HEK293 (cell line): Measurements from ENCODE around the gene ALDH18A1.

Experiments used
- CTCF ChIA-PET: fragments of 350-600 bp; formaldehyde crosslinking; extraction: SDS; loops from one replicate; lab custom pipeline; 2021; ENCODE audit warnings: antibody characterized with exemption; lab: Yijun Ruan, JAX
- POLR2A ChIA-PET: fragments of 300-600 bp; formaldehyde crosslinking; extraction: SDS; loops from one replicate; lab custom pipeline; 2020; ENCODE audit warnings: antibody characterized with exemption, inconsistent platforms; lab: Yijun Ruan, JAX
- H3K27ac ChIP-seq: fragments of 200-500 bp; sonication (Bioruptor generic); 2 replicates; pipeline ENCODE4 v1.5.1; 2014; ENCODE audit warnings: low read depth, low read length, control low read depth, inconsistent platforms; ENCODE audit errors: extremely low read depth
- H3K36me3 ChIP-seq, 2 experiments: fragments of 200-500 bp in 1 of 2; sonication (Bioruptor generic) in 1 of 2; 1 replicate in 1 of 2; 2 replicates in 1 of 2; pipeline ENCODE4 v1.5.1; 2014 to 2017; ENCODE audit warnings: inconsistent platforms in 2 of 2, low read length in 2 of 2; ENCODE audit not compliant: control insufficient read depth in 2 of 2, insufficient read depth in 1 of 2
- H3K4me1 ChIP-seq: fragments of 200-500 bp; sonication (Bioruptor generic); 2 replicates; pipeline ENCODE4 v1.5.1; 2014; ENCODE audit warnings: mild to moderate bottlenecking, low read length, inconsistent platforms; ENCODE audit not compliant: control insufficient read depth, insufficient read depth
- H3K4me3 ChIP-seq: 2 replicates; pipeline ENCODE4 v1.5.1; 2011; ENCODE audit warnings: low read depth, mild to moderate bottlenecking, control low read depth, low read length, moderate library complexity
- H3K9me3 ChIP-seq: fragments of 200-500 bp; sonication (Bioruptor generic); 2 replicates; pipeline ENCODE4 v1.5.1; 2014; ENCODE audit warnings: low read depth, low read length, inconsistent platforms; ENCODE audit not compliant: control insufficient read depth, insufficient read depth
- GFI1B ChIP-seq: fragments of 450-650 bp; formaldehyde crosslinking; IDR thresholded peaks from 2 replicates; pipeline ENCODE4 v1.5.1; 2016; ENCODE audit warnings: missing biosample characterization, missing genetic modification characterization
- GLI4 ChIP-seq: fragments of 450-650 bp; formaldehyde crosslinking; IDR thresholded peaks from 2 replicates; pipeline ENCODE4 v1.5.1; 2016; ENCODE audit warnings: missing biosample characterization, missing genetic modification characterization
- HIC1 ChIP-seq: fragments of 450-650 bp; formaldehyde crosslinking; IDR thresholded peaks from 2 replicates; pipeline ENCODE4 v1.5.1; 2016; ENCODE audit warnings: missing biosample characterization, missing genetic modification characterization
- KLF7 ChIP-seq: fragments of 450-650 bp; formaldehyde crosslinking; IDR thresholded peaks from 2 replicates; pipeline ENCODE4 v1.5.1; 2016; ENCODE audit warnings: missing biosample characterization, missing genetic modification characterization, borderline replicate concordance
- MEIS1 ChIP-seq: sonication (generic); formaldehyde crosslinking; IDR thresholded peaks from 2 replicates; pipeline ENCODE4 v1.8.1; 2022; ENCODE audit warnings: missing genetic modification reagents, mild to moderate bottlenecking, borderline replicate concordance
- REST ChIP-seq: fragments of 450-650 bp; formaldehyde crosslinking; IDR thresholded peaks from 2 replicates; pipeline ENCODE4 v1.5.1; 2016; ENCODE audit warnings: missing biosample characterization, missing genetic modification characterization
- TRIM28 ChIP-seq: IDR thresholded peaks from 2 replicates; pipeline ENCODE4 v1.6.1; 2011; ENCODE audit warnings: low read length, control low read depth, borderline replicate concordance
- ZBTB17 ChIP-seq: fragments of 450-650 bp; formaldehyde crosslinking; IDR thresholded peaks from 2 replicates; pipeline ENCODE4 v1.5.1; 2016; ENCODE audit warnings: missing biosample characterization, missing genetic modification characterization
- ZBTB48 ChIP-seq: fragments of 450-650 bp; formaldehyde crosslinking; IDR thresholded peaks from 2 replicates; pipeline ENCODE4 v1.5.1; 2016; ENCODE audit warnings: missing biosample characterization, missing genetic modification characterization
- ZEB2 ChIP-seq: fragments of 450-650 bp; formaldehyde crosslinking; IDR thresholded peaks from 2 replicates; pipeline ENCODE4 v1.5.1; 2016; ENCODE audit warnings: missing biosample characterization, missing genetic modification characterization
- ZFP3 ChIP-seq: fragments of 450-650 bp; formaldehyde crosslinking; IDR thresholded peaks from 2 replicates; pipeline ENCODE4 v1.5.1; 2016; ENCODE audit warnings: low read depth, missing biosample characterization, missing genetic modification characterization
- ZNF112 ChIP-seq: fragments of 450-650 bp; formaldehyde crosslinking; IDR thresholded peaks from 2 replicates; pipeline ENCODE4 v1.5.0; 2017; ENCODE audit warnings: missing biosample characterization, missing genetic modification characterization
- ZNF16 ChIP-seq: fragments of 450-650 bp; formaldehyde crosslinking; IDR thresholded peaks from 2 replicates; pipeline ENCODE4 v1.5.1; 2016; ENCODE audit warnings: low read depth, missing biosample characterization, missing genetic modification characterization
- ZNF2 ChIP-seq: fragments of 450-650 bp; formaldehyde crosslinking; IDR thresholded peaks from 2 replicates; pipeline ENCODE4 v1.5.1; 2016; ENCODE audit warnings: missing biosample characterization, missing genetic modification characterization
- ZNF239 ChIP-seq: fragments of 450-650 bp; formaldehyde crosslinking; IDR thresholded peaks from 2 replicates; pipeline ENCODE4 v1.5.1; 2016; ENCODE audit warnings: missing biosample characterization, missing genetic modification characterization
- ZNF274 ChIP-seq, 2 experiments: fragments of 200-500 bp in 1 of 2; fragments of 450-650 bp in 1 of 2; sonication (Bioruptor generic) in 1 of 2; formaldehyde crosslinking in 1 of 2; IDR thresholded peaks; 2 replicates each; pipeline versions ENCODE4 v1.5.1 to v1.6.1; 2014 to 2016; ENCODE audit warnings: borderline replicate concordance in 1 of 2, inconsistent platforms in 1 of 2, low read length in 1 of 2, missing biosample characterization in 1 of 2, missing genetic modification characterization in 1 of 2
- ZNF280D ChIP-seq: fragments of 450-650 bp; formaldehyde crosslinking; IDR thresholded peaks from 2 replicates; pipeline ENCODE4 v1.5.1; 2016; ENCODE audit warnings: missing biosample characterization, missing genetic modification characterization
- ZNF311 ChIP-seq: fragments of 450-650 bp; formaldehyde crosslinking; IDR thresholded peaks from 2 replicates; pipeline ENCODE4 v1.5.1; 2017; ENCODE audit warnings: missing biosample characterization, missing genetic modification characterization, borderline replicate concordance
- ZNF335 ChIP-seq: fragments of 450-650 bp; formaldehyde crosslinking; conservative IDR thresholded peaks from 2 replicates; pipeline ENCODE4 v1.5.1; 2016; ENCODE audit warnings: missing biosample characterization, missing genetic modification characterization
- ZNF416 ChIP-seq: fragments of 450-650 bp; formaldehyde crosslinking; IDR thresholded peaks from 2 replicates; pipeline ENCODE4 v1.5.1; 2016; ENCODE audit warnings: missing biosample characterization, missing genetic modification characterization
- ZNF585B ChIP-seq: fragments of 450-650 bp; formaldehyde crosslinking; IDR thresholded peaks from 2 replicates; pipeline ENCODE4 v1.5.1; 2016; ENCODE audit warnings: missing biosample characterization, missing genetic modification characterization
- ZNF629 ChIP-seq: fragments of 450-650 bp; formaldehyde crosslinking; IDR thresholded peaks from 2 replicates; pipeline ENCODE4 v1.5.1; 2017; ENCODE audit warnings: missing biosample characterization, missing genetic modification characterization
- ZNF768 ChIP-seq: fragments of 450-650 bp; formaldehyde crosslinking; IDR thresholded peaks from 2 replicates; pipeline ENCODE4 v1.5.1; 2018; ENCODE audit warnings: missing biosample characterization, mild to moderate bottlenecking, missing genetic modification characterization
- ZXDB ChIP-seq: fragments of 450-650 bp; formaldehyde crosslinking; IDR thresholded peaks from 2 replicates; pipeline ENCODE4 v1.5.1; 2016; ENCODE audit warnings: missing biosample characterization, missing genetic modification characterization

Gene ALDH18A1

GRCh38 chr10:95601116-95601719, 55.3 kb downstream of the ALDH18A1 start (continued):
- TF ChIP-seq REST: 0 out of 2 replicates have a peak, but pooled peaks have one; percentile 40
- 0 out of 2 replicates have a peak, but pooled peaks have one; percentile 28 for TF ChIP-seq ZNF2 (tag by site-specific recombination)
- TF ChIP-seq HIC1 (tag by site-specific recombination): no peak
- peak; percentile 28; the same call in 1 of the 2 replicates for TF ChIP-seq ZNF768 (tag by site-specific recombination)
- peak; percentile 68 for TF ChIP-seq ZBTB48 (tag by site-specific recombination)
- TF ChIP-seq ZNF585B (tag by site-specific recombination): no peak
- TF ChIP-seq ZBTB17 (tag by site-specific recombination): peak; percentile 64

GRCh38 chr10:95600158-95600557, 56.4 kb downstream of the ALDH18A1 start:
- H3K36me3 ChIP-seq: peaks cover 0 to 6% of the 10 kb centered on the region in 2 experiments; a peak in 1 of 3 replicates
- no peaks in the 10 kb centered on the region for H3K4me1 ChIP-seq
- no peak overlapping the region for H3K4me3 ChIP-seq
- ChIA-PET CTCF (interaction anchor here (0.6 to 10.0 kb wide), 19 partner anchors 11 to 467 kb away, joined by 3 to 213 read pairs (median 5); no protein-coding TSS in a partner anchor), POLR2A (no interaction called here)
- H3K27ac ChIP-seq: no peak overlapping the region
- TF ChIP-seq GFI1B (tag by site-specific recombination): no peak
- TF ChIP-seq TRIM28: no peak
- TF ChIP-seq ZNF335 (tag by site-specific recombination): no peak
- TF ChIP-seq ZNF629 (tag by site-specific recombination): no peak
- TF ChIP-seq ZNF239 (tag by site-specific recombination): no peak
- TF ChIP-seq ZNF112: no peak
- no peak for TF ChIP-seq ZXDB (tag by site-specific recombination)
- TF ChIP-seq ZNF16 (tag by site-specific recombination): no peak
- no peak for TF ChIP-seq ZNF280D (tag by site-specific recombination)
- no peak for TF ChIP-seq KLF7
- TF ChIP-seq ZNF416 (tag by site-specific recombination): no peak
- TF ChIP-seq ZNF311 (tag by site-specific recombination): no peak
- no peak for TF ChIP-seq ZFP3 (tag by site-specific recombination)
- no peak for TF ChIP-seq GLI4
- no peak for TF ChIP-seq ZEB2 (tag by site-specific recombination)
- TF ChIP-seq MEIS1 (CRISPR knock-in tag): no peak
- TF ChIP-seq ZNF768 (tag by site-specific recombination): no peak
- no peak for TF ChIP-seq ZNF274 (IDR thresholded peaks at IDR 0.05; ENCODE audit: low read length)
- TF ChIP-seq ZNF274 (tag by site-specific recombination; IDR thresholded peaks at IDR 0.05; ENCODE audit: borderline replicate concordance): no peak
- H3K9me3 ChIP-seq: no peaks in the 10 kb centered on the region
